Nephron progenitor cell (in vitro differentiated cells): Measurements from ENCODE around the gene PERCC1.
A peak's percentile ranks its signal among the peaks of the same experiment; 100 is the strongest.

Experiments used
- DNase-seq: peaks from one replicate; pipeline ENCODE4 v3.0.0; 2021
- H3K27ac Mint-ChIP-seq: 2 replicates; pipeline ENCODE4 v1.8.0; 2021; ENCODE audit warnings: mild to moderate bottlenecking, moderate library complexity, mixed read lengths
- H3K27me3 Mint-ChIP-seq: 2 replicates; pipeline ENCODE4 v1.8.0; 2021; ENCODE audit warnings: mild to moderate bottlenecking, low read depth, mixed read lengths; ENCODE audit not compliant: poor library complexity
- H3K36me3 Mint-ChIP-seq: 2 replicates; pipeline ENCODE4 v1.8.0; 2021; ENCODE audit warnings: low read depth, mixed read lengths
- H3K4me1 Mint-ChIP-seq: 2 replicates; pipeline ENCODE4 v1.8.0; 2021; ENCODE audit warnings: mixed read lengths
- H3K4me3 Mint-ChIP-seq: 2 replicates; pipeline ENCODE4 v1.8.0; 2021; ENCODE audit warnings: mild to moderate bottlenecking, moderate library complexity, mixed read lengths
- H3K9me3 Mint-ChIP-seq: 2 replicates; pipeline ENCODE4 v1.8.0; 2021; ENCODE audit warnings: mild to moderate bottlenecking, moderate library complexity, mixed read lengths
- TF ChIP-seq, protein P1 (sequence below): fragments of 200-600 bp; sonication (generic); IDR thresholded peaks from 2 replicates; pipeline ENCODE4 v1.5.0; 2021; ENCODE audit warnings: antibody characterized with exemption

Gene PERCC1

DNA sequence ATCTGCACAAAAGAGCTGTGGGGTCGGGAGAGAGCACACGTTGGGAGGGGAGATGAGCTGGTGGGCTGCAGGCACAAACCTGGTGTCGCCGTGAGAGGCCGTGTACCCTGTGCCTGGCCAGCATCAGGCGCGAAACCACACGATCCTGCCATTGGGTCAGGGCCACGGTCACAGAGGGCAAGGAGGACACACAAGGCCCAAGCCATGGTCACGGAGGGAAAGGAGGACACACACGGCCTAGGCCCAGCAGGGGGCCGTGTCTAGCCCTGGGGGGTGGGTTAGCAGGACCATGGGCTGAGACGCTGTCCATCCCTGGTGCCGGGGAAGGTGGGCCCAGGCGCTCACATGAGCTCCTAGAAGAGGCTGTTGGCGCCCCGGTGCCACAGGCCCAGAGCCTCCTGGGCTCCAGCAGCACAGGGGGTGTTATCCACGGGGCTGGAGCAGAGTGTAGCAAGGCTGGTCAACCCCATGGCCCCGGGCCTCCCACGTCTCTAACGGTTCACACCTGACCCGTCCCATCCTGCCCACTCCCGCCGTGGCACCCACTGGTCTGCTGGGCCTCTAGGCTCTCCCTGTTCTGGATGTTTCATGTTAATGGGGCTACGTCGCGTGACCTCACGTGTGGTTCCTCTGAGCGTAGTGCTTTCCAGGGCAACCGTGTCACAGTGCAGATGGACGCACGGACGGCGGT, 21.0 kb downstream of the PERCC1 start:
- Mint-ChIP-seq H3K4me3 (no peak overlapping the region), H3K27me3 (no peaks in the 10 kb centered on the region), H3K27ac (peak overlapping the region; percentile 92), H3K4me1 (no peaks in the 10 kb centered on the region), H3K9me3 (no peaks in the 10 kb centered on the region), H3K36me3 (peaks cover 4% of the 10 kb centered on the region)
- DNase-seq = no peak
- TF ChIP-seq, protein P1, sequence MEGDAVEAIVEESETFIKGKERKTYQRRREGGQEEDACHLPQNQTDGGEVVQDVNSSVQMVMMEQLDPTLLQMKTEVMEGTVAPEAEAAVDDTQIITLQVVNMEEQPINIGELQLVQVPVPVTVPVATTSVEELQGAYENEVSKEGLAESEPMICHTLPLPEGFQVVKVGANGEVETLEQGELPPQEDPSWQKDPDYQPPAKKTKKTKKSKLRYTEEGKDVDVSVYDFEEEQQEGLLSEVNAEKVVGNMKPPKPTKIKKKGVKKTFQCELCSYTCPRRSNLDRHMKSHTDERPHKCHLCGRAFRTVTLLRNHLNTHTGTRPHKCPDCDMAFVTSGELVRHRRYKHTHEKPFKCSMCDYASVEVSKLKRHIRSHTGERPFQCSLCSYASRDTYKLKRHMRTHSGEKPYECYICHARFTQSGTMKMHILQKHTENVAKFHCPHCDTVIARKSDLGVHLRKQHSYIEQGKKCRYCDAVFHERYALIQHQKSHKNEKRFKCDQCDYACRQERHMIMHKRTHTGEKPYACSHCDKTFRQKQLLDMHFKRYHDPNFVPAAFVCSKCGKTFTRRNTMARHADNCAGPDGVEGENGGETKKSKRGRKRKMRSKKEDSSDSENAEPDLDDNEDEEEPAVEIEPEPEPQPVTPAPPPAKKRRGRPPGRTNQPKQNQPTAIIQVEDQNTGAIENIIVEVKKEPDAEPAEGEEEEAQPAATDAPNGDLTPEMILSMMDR = no peak

DNA sequence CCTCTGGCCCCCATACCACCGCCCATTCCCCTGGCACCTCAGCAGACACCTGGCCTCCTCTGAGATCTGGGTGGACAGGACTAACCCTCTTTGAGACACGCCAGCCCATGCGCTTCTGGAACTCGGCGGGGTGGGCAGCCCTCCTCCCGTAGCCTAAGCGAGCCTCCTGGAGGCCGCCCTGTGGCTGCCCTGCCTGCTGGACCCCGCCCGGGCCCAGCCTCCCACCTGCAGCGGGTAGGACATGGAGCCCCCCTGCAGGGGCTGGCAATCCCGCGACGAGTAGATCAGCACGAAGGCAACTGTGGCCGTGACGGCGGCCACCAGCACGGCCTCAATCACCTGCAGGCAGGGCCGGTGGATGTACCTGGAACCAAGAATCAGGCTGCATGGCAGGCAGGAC, 21.7 kb downstream of the PERCC1 start:
- Mint-ChIP-seq H3K27ac (no peak overlapping the region), H3K4me1 (no peaks in the 10 kb centered on the region), H3K36me3 (peaks cover 4% of the 10 kb centered on the region), H3K9me3 (no peaks in the 10 kb centered on the region), H3K4me3 (no peak overlapping the region), H3K27me3 (no peaks in the 10 kb centered on the region)
- no peak for DNase-seq
- TF ChIP-seq, protein P1 = no peak

DNA sequence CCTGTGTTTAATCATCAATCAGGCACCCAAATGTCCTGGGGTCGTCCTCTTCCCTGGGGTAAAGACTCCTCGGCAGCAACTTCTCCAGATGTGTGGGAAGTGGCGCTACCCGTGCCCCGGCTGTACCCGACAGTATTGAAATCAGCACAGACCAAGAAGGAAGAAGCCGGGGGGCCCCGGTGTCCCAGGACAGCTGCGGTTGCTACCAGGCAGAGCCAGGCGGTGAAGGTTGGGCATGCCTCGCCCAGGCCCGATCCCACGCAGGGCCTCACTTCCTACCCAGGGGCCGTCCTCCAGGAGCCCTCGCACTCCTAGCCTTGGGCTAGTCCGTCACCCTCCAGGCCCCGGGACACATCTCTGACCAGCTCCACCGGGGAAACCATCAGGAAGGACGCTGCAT, 22.4 kb downstream of the PERCC1 start:
- Mint-ChIP-seq H3K27me3 (no peaks in the 10 kb centered on the region), H3K9me3 (no peaks in the 10 kb centered on the region), H3K4me3 (no peak overlapping the region), H3K4me1 (no peaks in the 10 kb centered on the region), H3K36me3 (peaks cover 4% of the 10 kb centered on the region), H3K27ac (no peak overlapping the region)
- TF ChIP-seq, protein P1 = no peak
- DNase-seq = no peak

GRCh38 chr16:1454561-1454960, 23.7 kb downstream of the PERCC1 start:
- Mint-ChIP-seq H3K27ac (no peak overlapping the region), H3K27me3 (no peaks in the 10 kb centered on the region), H3K4me1 (no peaks in the 10 kb centered on the region), H3K9me3 (no peaks in the 10 kb centered on the region), H3K4me3 (no peak overlapping the region), H3K36me3 (peaks cover 4% of the 10 kb centered on the region)
- no peak for DNase-seq
- TF ChIP-seq, protein P1 = no peak

- H3K9me3 Mint-ChIP-seq = no peaks in the 10 kb centered on the region
- H3K4me3 Mint-ChIP-seq = no peak overlapping the region
- H3K4me1 Mint-ChIP-seq = no peaks in the 10 kb centered on the region
- no peak for DNase-seq
- TF ChIP-seq, protein P1 = no peak
- H3K27me3 Mint-ChIP-seq = no peaks in the 10 kb centered on the region
- H3K36me3 Mint-ChIP-seq = no peaks in the 10 kb centered on the region
- H3K27ac Mint-ChIP-seq = no peak overlapping the region
Observed at GRCh38 chr16:1455190-1456171, 24.6 kb downstream of the PERCC1 start.
